ENCODE measurements around the gene CRY1.

CRY1 gene

DNA sequence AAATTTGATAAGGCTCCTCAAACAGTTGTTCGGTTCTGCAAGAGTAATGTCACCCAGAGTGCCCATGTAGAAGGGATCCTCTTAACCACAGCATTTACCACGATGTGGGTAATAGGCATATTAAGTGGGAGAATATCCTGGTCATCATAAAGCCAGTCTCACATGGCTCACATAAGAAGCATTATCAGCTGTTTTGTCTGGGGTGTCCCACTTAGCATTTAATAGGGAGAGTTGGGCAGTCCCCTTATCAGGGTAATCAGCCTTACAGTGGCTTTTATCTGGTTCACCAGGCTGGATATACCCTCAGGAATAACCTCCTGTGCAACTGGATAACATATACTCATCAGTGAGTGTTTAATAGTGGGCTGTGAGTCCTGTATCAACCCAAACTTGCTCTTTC lies 150.6 kb downstream of the CRY1 start:
- H3K27ac ChIP-seq = no peak overlapping the region
- no peak overlapping the region for H3K4me3 ChIP-seq

GRCh38 chr12:106941481-106942156 lies 151.7 kb downstream of the CRY1 start:
- H3K4me3 ChIP-seq = no peak overlapping the region

More at GRCh38 chr12:106941481-106942156, 151.7 kb downstream of the CRY1 start:
- no peak overlapping the region for H3K27ac ChIP-seq

All from skin epidermis (tissue), 12 donors.